ENCODE results near the gene ECEL1.

- no peak for TF ChIP-seq CTCF (IDR thresholded peaks at IDR 0.05)
- TF ChIP-seq POLR2A (IDR thresholded peaks at IDR 0.05) = no peak
Observed at GRCh38 chr2:232436381-232437194, 51.0 kb downstream of the ECEL1 start.
